Measurements from ENCODE around the gene BNIP2. TPM values are rescaled to one million over a fixed set of nuclear protein-coding genes. Genes with fewer than 3 reads are reported as not detected.

The BNIP2 gene, protein sequence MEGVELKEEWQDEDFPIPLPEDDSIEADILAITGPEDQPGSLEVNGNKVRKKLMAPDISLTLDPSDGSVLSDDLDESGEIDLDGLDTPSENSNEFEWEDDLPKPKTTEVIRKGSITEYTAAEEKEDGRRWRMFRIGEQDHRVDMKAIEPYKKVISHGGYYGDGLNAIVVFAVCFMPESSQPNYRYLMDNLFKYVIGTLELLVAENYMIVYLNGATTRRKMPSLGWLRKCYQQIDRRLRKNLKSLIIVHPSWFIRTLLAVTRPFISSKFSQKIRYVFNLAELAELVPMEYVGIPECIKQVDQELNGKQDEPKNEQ
- 10 to 100 TPM; 65.1 to 68.3 TPM for total RNA-seq

GRCh38 chr15:59688782-59689625 lies at the start of gene BNIP2:
Gene BNIP2 (minus strand): TSS chr15:59689320. CDS start chr15:59682457, 6,863 bp downstream.
- no peaks in the 10 kb centered on the region for H3K27me3 Mint-ChIP-seq (ENCODE audit: low read depth)
- DNase-seq (peak; percentile 98 to 99), ATAC-seq (replicated peaks in 1 of 2) (peak; percentile 90 to 91)
- peak within 1 kb of the TSS; percentile 99 for H3K27ac Mint-ChIP-seq
- peaks cover 8 to 17% of the 10 kb centered on the region in 2 donors for H3K36me3 Mint-ChIP-seq (ENCODE audit: insufficient read depth in 2 of 2)
- peaks cover 49% of the 10 kb centered on the region for H3K4me1 Mint-ChIP-seq (ENCODE audit: low read depth)
- no peaks in the 10 kb centered on the region for H3K9me3 Mint-ChIP-seq
- peak within 1 kb of the TSS; percentile 82 to 100 for H3K4me3 Mint-ChIP-seq

- Mint-ChIP-seq H3K4me1 (ENCODE audit: low read depth) (no peaks in the 10 kb centered on the region), H3K27ac (no peak overlapping the region), H3K36me3 (ENCODE audit: insufficient read depth in 2 of 2) (no peaks in the 10 kb centered on the region), H3K4me3 (no peak overlapping the region), H3K9me3 (no peaks in the 10 kb centered on the region), H3K27me3 (ENCODE audit: low read depth) (no peaks in the 10 kb centered on the region)
- ATAC-seq (replicated peaks in 1 of 2), result no peak
- DNase-seq, result no peak
Measured at GRCh38 chr15:59738676-59739075, 49.6 kb upstream of the BNIP2 start.

- Mint-ChIP-seq H3K27me3 (ENCODE audit: low read depth) (no peaks in the 10 kb centered on the region), H3K36me3 (ENCODE audit: insufficient read depth in 2 of 2) (no peaks in the 10 kb centered on the region), H3K27ac (no peak overlapping the region), H3K4me3 (no peak overlapping the region), H3K9me3 (no peaks in the 10 kb centered on the region), H3K4me1 (ENCODE audit: low read depth) (no peaks in the 10 kb centered on the region)
- ATAC-seq (replicated peaks in 1 of 2), result no peak
- DNase-seq, result no peak
Measured at GRCh38 chr15:59736181-59736580, 47.1 kb upstream of the BNIP2 start.

- Mint-ChIP-seq H3K27me3 (ENCODE audit: low read depth) (no peaks in the 10 kb centered on the region), H3K27ac (no peak overlapping the region), H3K36me3 (ENCODE audit: insufficient read depth in 2 of 2) (no peaks in the 10 kb centered on the region), H3K9me3 (no peaks in the 10 kb centered on the region), H3K4me3 (no peak overlapping the region), H3K4me1 (ENCODE audit: low read depth) (no peaks in the 10 kb centered on the region)
- ATAC-seq (replicated peaks in 1 of 2) (no peak), DNase-seq (no peak)
Measured at GRCh38 chr15:59725151-59725486, 36.0 kb upstream of the BNIP2 start.

DNA sequence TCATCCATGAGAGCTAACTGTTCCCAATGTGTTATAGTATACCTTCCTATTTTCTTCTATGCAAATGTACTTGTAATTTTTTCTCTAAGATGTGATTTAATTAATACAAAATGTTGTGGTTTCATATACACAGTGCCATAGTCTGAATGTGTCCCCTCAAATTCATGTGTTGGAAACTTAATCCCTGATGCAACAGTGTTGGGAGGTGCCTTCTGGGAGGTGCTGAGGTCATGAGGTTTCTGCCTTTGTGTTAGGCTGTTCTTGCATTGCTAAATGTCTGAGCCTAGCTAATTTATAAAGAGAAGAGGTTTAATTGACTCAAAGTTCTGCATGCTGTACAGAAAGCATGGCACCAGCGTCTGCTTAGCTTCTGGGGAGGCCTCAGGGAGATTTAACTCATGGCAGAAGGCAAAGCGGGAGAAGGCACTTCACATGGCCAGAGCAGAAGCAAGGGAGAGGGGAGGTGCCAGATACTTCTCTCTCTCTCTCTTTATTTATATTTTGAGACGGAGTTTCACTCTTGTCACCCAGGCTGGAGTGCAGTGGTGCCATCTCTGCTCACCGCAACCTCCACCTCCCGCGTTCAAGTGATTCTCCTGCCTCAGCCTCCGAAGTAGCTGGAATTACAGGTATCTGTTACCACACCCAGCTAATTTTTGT lies 34.7 kb upstream of the BNIP2 start:
- ATAC-seq (replicated peaks in 1 of 2) (no peak), DNase-seq (no peak)
- Mint-ChIP-seq H3K27ac (no peak overlapping the region), H3K4me1 (ENCODE audit: low read depth) (no peaks in the 10 kb centered on the region), H3K4me3 (no peak overlapping the region), H3K9me3 (no peaks in the 10 kb centered on the region), H3K27me3 (ENCODE audit: low read depth) (no peaks in the 10 kb centered on the region), H3K36me3 (ENCODE audit: insufficient read depth in 2 of 2) (no peaks in the 10 kb centered on the region)

GRCh38 chr15:59722476-59722875 lies 33.4 kb upstream of the BNIP2 start:
- Mint-ChIP-seq H3K27ac (no peak overlapping the region), H3K4me3 (no peak overlapping the region), H3K27me3 (ENCODE audit: low read depth) (no peaks in the 10 kb centered on the region), H3K9me3 (no peaks in the 10 kb centered on the region), H3K36me3 (ENCODE audit: insufficient read depth in 2 of 2) (no peaks in the 10 kb centered on the region), H3K4me1 (ENCODE audit: low read depth) (no peaks in the 10 kb centered on the region)
- no peak for ATAC-seq (replicated peaks in 1 of 2)
- DNase-seq, result no peak

GRCh38 chr15:59722037-59722436 lies 32.9 kb upstream of the BNIP2 start:
- ATAC-seq (replicated peaks in 1 of 2), result no peak
- no peaks in the 10 kb centered on the region for H3K27me3 Mint-ChIP-seq (ENCODE audit: low read depth)
- DNase-seq, result no peak
- H3K4me3 Mint-ChIP-seq, result no peak overlapping the region
- no peaks in the 10 kb centered on the region for H3K9me3 Mint-ChIP-seq
- H3K36me3 Mint-ChIP-seq (ENCODE audit: insufficient read depth in 2 of 2), result no peaks in the 10 kb centered on the region
- no peak overlapping the region for H3K27ac Mint-ChIP-seq
- no peaks in the 10 kb centered on the region for H3K4me1 Mint-ChIP-seq (ENCODE audit: low read depth)

GRCh38 chr15:59721411-59721810 lies 32.3 kb upstream of the BNIP2 start:
- DNase-seq (no peak), ATAC-seq (replicated peaks in 1 of 2) (no peak)
- H3K36me3 Mint-ChIP-seq (ENCODE audit: insufficient read depth in 2 of 2), result no peaks in the 10 kb centered on the region
- H3K4me3 Mint-ChIP-seq, result no peak overlapping the region
- H3K4me1 Mint-ChIP-seq (ENCODE audit: low read depth), result no peaks in the 10 kb centered on the region
- H3K9me3 Mint-ChIP-seq, result no peaks in the 10 kb centered on the region
- H3K27me3 Mint-ChIP-seq (ENCODE audit: low read depth), result no peaks in the 10 kb centered on the region
- no peak overlapping the region for H3K27ac Mint-ChIP-seq

- no peaks in the 10 kb centered on the region for H3K27me3 Mint-ChIP-seq (ENCODE audit: low read depth)
- no peaks in the 10 kb centered on the region for H3K9me3 Mint-ChIP-seq
- peaks cover under 1 to 2% of the 10 kb centered on the region in 2 donors for H3K36me3 Mint-ChIP-seq (ENCODE audit: insufficient read depth in 2 of 2)
- H3K4me1 Mint-ChIP-seq (ENCODE audit: low read depth), result no peaks in the 10 kb centered on the region
- H3K27ac Mint-ChIP-seq, result no peak overlapping the region
- ATAC-seq (replicated peaks in 1 of 2) (no peak), DNase-seq (no peak)
- H3K4me3 Mint-ChIP-seq, result no peak overlapping the region
Measured at GRCh38 chr15:59713177-59713576, 24.1 kb upstream of the BNIP2 start.

- Mint-ChIP-seq H3K36me3 (ENCODE audit: insufficient read depth in 2 of 2) (peaks cover 1 to 2% of the 10 kb centered on the region in 2 donors), H3K27ac (no peak overlapping the region), H3K9me3 (no peaks in the 10 kb centered on the region), H3K4me3 (no peak overlapping the region), H3K27me3 (ENCODE audit: low read depth) (no peaks in the 10 kb centered on the region), H3K4me1 (ENCODE audit: low read depth) (no peaks in the 10 kb centered on the region)
- DNase-seq (no peak), ATAC-seq (replicated peaks in 1 of 2) (no peak)
Measured at GRCh38 chr15:59711451-59712243, 22.5 kb upstream of the BNIP2 start.

DNA sequence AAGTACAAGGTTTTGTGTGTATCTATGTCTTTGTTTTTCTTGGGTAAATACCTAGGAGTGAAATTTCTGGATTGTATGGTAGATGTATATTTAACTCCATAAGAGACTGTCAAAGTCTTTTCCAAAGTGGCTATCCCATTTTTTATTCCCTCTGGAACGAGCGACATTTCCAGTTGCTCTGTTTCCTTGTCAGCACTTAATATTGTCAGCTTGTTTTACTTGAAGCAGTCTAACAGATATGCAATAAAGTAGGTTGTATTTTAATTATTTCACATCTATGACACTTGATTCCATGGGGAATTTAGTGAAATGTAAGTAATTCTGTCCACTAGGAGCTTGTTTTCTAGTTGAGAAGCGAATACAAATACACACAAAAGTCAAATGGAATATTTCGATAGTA lies 18.5 kb upstream of the BNIP2 start:
- no peaks in the 10 kb centered on the region for H3K9me3 Mint-ChIP-seq
- DNase-seq (no peak), ATAC-seq (replicated peaks in 1 of 2) (no peak)
- peaks cover 1 to 2% of the 10 kb centered on the region in 2 donors for H3K36me3 Mint-ChIP-seq (ENCODE audit: insufficient read depth in 2 of 2)
- H3K27me3 Mint-ChIP-seq (ENCODE audit: low read depth), result no peaks in the 10 kb centered on the region
- H3K4me3 Mint-ChIP-seq, result no peak overlapping the region
- no peaks in the 10 kb centered on the region for H3K4me1 Mint-ChIP-seq (ENCODE audit: low read depth)
- H3K27ac Mint-ChIP-seq, result no peak overlapping the region

DNA sequence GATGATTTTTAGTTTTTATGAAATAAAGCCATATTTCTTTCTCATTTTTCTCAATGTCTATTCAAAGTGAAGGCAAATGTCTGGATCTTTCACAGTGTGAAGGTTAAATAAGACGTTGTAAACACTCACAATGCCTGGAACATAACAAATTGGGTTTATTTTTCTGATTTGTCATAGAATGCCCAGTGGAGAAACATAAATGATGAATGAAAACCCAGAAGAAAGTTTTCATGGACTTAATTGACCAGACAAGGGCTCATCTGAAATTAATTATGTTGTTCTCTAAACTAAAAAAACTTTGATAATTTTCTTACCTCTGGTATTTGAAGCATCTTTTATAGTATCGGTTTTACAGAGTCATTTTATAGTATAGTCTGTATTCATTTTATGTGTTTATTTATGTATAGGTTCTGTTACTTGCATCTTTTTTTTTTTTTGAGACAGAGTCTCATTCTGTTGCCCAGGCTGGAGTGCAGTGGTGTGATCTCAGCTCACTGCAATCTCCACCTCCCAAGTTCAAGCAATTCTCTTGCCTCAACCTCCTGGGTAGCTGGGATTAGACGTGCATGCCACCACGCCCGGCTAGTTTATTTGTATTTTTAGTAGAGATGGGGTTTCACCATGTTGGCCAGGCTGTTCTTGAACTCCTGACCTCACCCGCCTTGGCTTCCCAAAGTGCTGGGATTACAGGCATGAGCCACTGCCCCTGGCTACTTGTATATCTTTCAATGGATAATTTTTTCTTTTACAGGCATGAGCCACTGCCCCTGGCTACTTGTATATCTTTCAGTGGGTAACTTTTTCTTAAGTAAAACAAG lies 15.1 kb upstream of the BNIP2 start:
- DNase-seq (no peak), ATAC-seq (replicated peaks in 1 of 2) (no peak)
- Mint-ChIP-seq H3K4me3 (no peak overlapping the region), H3K9me3 (no peaks in the 10 kb centered on the region), H3K36me3 (ENCODE audit: insufficient read depth in 2 of 2) (peaks cover 1 to 2% of the 10 kb centered on the region in 2 donors), H3K27me3 (ENCODE audit: low read depth) (peaks cover 7% of the 10 kb centered on the region), H3K27ac (no peak overlapping the region), H3K4me1 (ENCODE audit: low read depth) (no peaks in the 10 kb centered on the region)

Measured in activated T-cell treated with anti-CD3 and anti-CD28 coated beads, Interleukin-2, amount 50 U/mL, for 72 hours (primary cell).